ENCODE results near the gene CERS2. TPM values are rescaled to one million over a fixed set of nuclear protein-coding genes. Genes with fewer than 3 reads are reported as not detected.

The CERS2 gene
- total RNA-seq, 1 donor from 2014 or later, result 191 TPM

Other genes with a start within 250 kb of the CERS2 start
- 31.7 and 34.2 TPM in 2 replicates for gene CTSS, start 209.1 kb downstream of the CERS2 start, total RNA-seq
- gene CTSK, start 166.6 kb downstream of the CERS2 start, total RNA-seq, result 1.8 and 2.7 TPM in 2 replicates
- gene ARNT, start 98.2 kb downstream of the CERS2 start, total RNA-seq, result 32.4 and 32.5 TPM in 2 replicates
- not detected in 2 replicates for gene CTXND2, start 87.7 kb downstream of the CERS2 start, total RNA-seq
- 60.6 and 63.7 TPM in 2 replicates for gene SETDB1, start 48.5 kb downstream of the CERS2 start, total RNA-seq
- gene ANXA9, start 7.5 kb upstream of the CERS2 start, total RNA-seq, result not detected in 2 replicates
- 12.0 and 13.4 TPM in 2 replicates for gene MINDY1, start 32.1 kb upstream of the CERS2 start, total RNA-seq
- 15.0 and 15.4 TPM in 2 replicates for gene PRUNE1, start 33.6 kb upstream of the CERS2 start, total RNA-seq
- gene BNIPL, start 61.8 kb upstream of the CERS2 start, total RNA-seq, result 0.70 and 0.73 TPM in 2 replicates
- 1.6 and 1.7 TPM in 2 replicates for gene C1orf56, start 72.9 kb upstream of the CERS2 start, total RNA-seq
- gene CDC42SE1, start 84.8 kb upstream of the CERS2 start, total RNA-seq, result 216 and 219 TPM in 2 replicates
- 3.5 and 3.7 TPM in 2 replicates for gene MLLT11, start 85.6 kb upstream of the CERS2 start, total RNA-seq
- 19.4 and 21.5 TPM in 2 replicates for gene GABPB2, start 95.9 kb upstream of the CERS2 start, total RNA-seq
- 3.6 and 4.3 TPM in 2 replicates for gene SEMA6C, start 171.8 kb upstream of the CERS2 start, total RNA-seq
- gene TNFAIP8L2, start 181.8 kb upstream of the CERS2 start, total RNA-seq, result 38.0 and 38.5 TPM in 2 replicates
- 4.0 and 5.0 TPM in 2 replicates for gene LYSMD1, start 191.1 kb upstream of the CERS2 start, total RNA-seq
- gene SCNM1, start 191.3 kb upstream of the CERS2 start, total RNA-seq, result 111 and 117 TPM in 2 replicates
- gene TMOD4, start 201.1 kb upstream of the CERS2 start, total RNA-seq, result 2.6 and 2.9 TPM in 2 replicates
- 90.0 and 96.4 TPM in 2 replicates for gene VPS72, start 215.4 kb upstream of the CERS2 start, total RNA-seq
- gene PIP5K1A, start 223.7 kb upstream of the CERS2 start, total RNA-seq, result 98.9 and 101 TPM in 2 replicates